H9 (cell line): ENCODE data around the gene CYP2C18. TPM values are rescaled to one million over a fixed set of nuclear protein-coding genes. Genes with fewer than 3 reads are reported as not detected.

ENCODE experiments used
- DNase-seq: peaks from one replicate; pipeline ENCODE4 v3.0.0-alpha.2; 2017
- H2AFZ ChIP-seq: one replicate; pipeline ENCODE4 v1.6.1; 2013; ENCODE audit warnings: mild to moderate bottlenecking, low read length, control low read depth, moderate library complexity
- H2AK5ac ChIP-seq: 2 replicates; pipeline ENCODE4 v1.6.1; 2013; ENCODE audit warnings: low read length, control low read depth, mixed read lengths; ENCODE audit not compliant: insufficient read length
- H2BK120ac ChIP-seq: one replicate; pipeline ENCODE4 v1.6.1; 2013; ENCODE audit warnings: low read depth, mild to moderate bottlenecking, low read length, control low read depth, inconsistent platforms; ENCODE audit not compliant: poor library complexity, severe bottlenecking
- H2BK12ac ChIP-seq: 2 replicates; pipeline ENCODE4 v1.6.1; 2013; ENCODE audit warnings: low read length, control low read depth, mixed read lengths, low read depth; ENCODE audit not compliant: insufficient read length
- H2BK15ac ChIP-seq: 2 replicates; pipeline ENCODE4 v1.6.1; 2013; ENCODE audit warnings: low read depth, low read length, control low read depth
- H2BK20ac ChIP-seq: one replicate; pipeline ENCODE4 v1.6.1; 2013; ENCODE audit warnings: low read depth, mild to moderate bottlenecking, low read length, control low read depth, inconsistent platforms; ENCODE audit not compliant: poor library complexity, severe bottlenecking
- H2BK5ac ChIP-seq: 2 replicates; pipeline ENCODE4 v1.6.1; 2013; ENCODE audit warnings: low read length, control low read depth, mixed read lengths; ENCODE audit not compliant: insufficient read length
- H3K14ac ChIP-seq: 2 replicates; pipeline ENCODE4 v1.6.1; 2013; ENCODE audit warnings: low read length, control low read depth; ENCODE audit not compliant: insufficient read depth
- H3K18ac ChIP-seq: 2 replicates; pipeline ENCODE4 v1.6.1; 2013; ENCODE audit warnings: low read depth, mild to moderate bottlenecking, mixed read lengths, low read length, control low read depth; ENCODE audit not compliant: insufficient read length
- H3K23ac ChIP-seq: 2 replicates; pipeline ENCODE4 v1.6.1; 2013; ENCODE audit warnings: low read length, control low read depth, mixed read lengths, low read depth; ENCODE audit not compliant: insufficient read length
- H3K23me2 ChIP-seq: 2 replicates; pipeline ENCODE4 v1.6.1; 2013; ENCODE audit warnings: low read depth, mild to moderate bottlenecking, mixed read lengths, low read length, control low read depth; ENCODE audit not compliant: insufficient read length, poor library complexity, severe bottlenecking
- H3K27ac ChIP-seq: 2 replicates; pipeline ENCODE4 v1.5.1; 2013; ENCODE audit warnings: low read length, control low read depth, mixed read lengths, low read depth; ENCODE audit not compliant: insufficient read length
- H3K27me3 ChIP-seq: 2 replicates; pipeline ENCODE4 v1.6.1; 2013; ENCODE audit warnings: low read length, control low read depth, inconsistent platforms; ENCODE audit not compliant: insufficient read depth
- H3K4ac ChIP-seq: 2 replicates; pipeline ENCODE4 v1.6.1; 2013; ENCODE audit warnings: low read depth, mild to moderate bottlenecking, control low read depth, inconsistent platforms, low read length, moderate library complexity
- H3K4me1 ChIP-seq: 2 replicates; pipeline ENCODE4 v1.6.1; 2013; ENCODE audit warnings: low read length, control low read depth, inconsistent platforms; ENCODE audit not compliant: insufficient read depth
- H3K4me2 ChIP-seq: 2 replicates; pipeline ENCODE4 v1.6.1; 2013; ENCODE audit warnings: low read length, control low read depth, mixed read lengths; ENCODE audit not compliant: insufficient read length, insufficient read depth
- H3K56ac ChIP-seq: 2 replicates; pipeline ENCODE4 v1.6.1; 2013; ENCODE audit warnings: low read depth, mild to moderate bottlenecking, mixed read lengths, low read length, control low read depth; ENCODE audit not compliant: insufficient read length
- H3K79me1 ChIP-seq: 2 replicates; pipeline ENCODE4 v1.6.1; 2013; ENCODE audit warnings: low read depth, mild to moderate bottlenecking, moderate library complexity, low read length, control low read depth, inconsistent platforms; ENCODE audit not compliant: insufficient read depth, poor library complexity, severe bottlenecking
- H3K79me2 ChIP-seq: 2 replicates; pipeline ENCODE4 v1.6.1; 2013; ENCODE audit warnings: low read length, control low read depth, inconsistent platforms; ENCODE audit not compliant: insufficient read depth
- H3K9ac ChIP-seq: 2 replicates; pipeline ENCODE4 v1.6.1; 2013; ENCODE audit warnings: low read length, control low read depth, mixed read lengths; ENCODE audit not compliant: insufficient read length; ENCODE audit errors: extremely low read depth
- H3K9me3 ChIP-seq: one replicate; pipeline ENCODE4 v1.6.1; 2013; ENCODE audit warnings: low read depth, low read length, inconsistent platforms; ENCODE audit not compliant: control insufficient read depth
- H3T11ph ChIP-seq: one replicate; pipeline ENCODE4 v1.6.1; 2013; ENCODE audit warnings: mild to moderate bottlenecking, low read length, control low read depth, inconsistent platforms
- H4K20me1 ChIP-seq: one replicate; pipeline ENCODE4 v1.6.1; 2013; ENCODE audit not compliant: control insufficient read depth, insufficient read length, insufficient read depth
- H4K5ac ChIP-seq: 2 replicates; pipeline ENCODE4 v1.6.1; 2013; ENCODE audit warnings: low read depth, mild to moderate bottlenecking, mixed read lengths, low read length, control low read depth; ENCODE audit not compliant: insufficient read length
- H4K8ac ChIP-seq: replicated peaks from 2 replicates; pipeline ENCODE4 v1.6.1; 2013; ENCODE audit warnings: low read length, control low read depth, mixed read lengths, low read depth; ENCODE audit not compliant: insufficient read length
- H4K91ac ChIP-seq: 2 replicates; pipeline ENCODE4 v1.6.1; 2013; ENCODE audit warnings: low read depth, mild to moderate bottlenecking, moderate library complexity, mixed read lengths, low read length, control low read depth; ENCODE audit not compliant: insufficient read length
- H3K27ac Mint-ChIP-seq, 3 experiments: 2 replicates in 2 of 3; 3 replicates in 1 of 3; pipeline ENCODE4 v1.8.0; 2020 to 2021; ENCODE audit warnings: mixed read lengths in 3 of 3, mild to moderate bottlenecking in 1 of 3, moderate library complexity in 1 of 3
- H3K27me3 Mint-ChIP-seq: 2 replicates; pipeline ENCODE4 v1.8.0; 2021; ENCODE audit warnings: low read depth, mild to moderate bottlenecking, moderate library complexity, mixed read lengths
- H3K36me3 Mint-ChIP-seq, 3 experiments: 2 replicates in 2 of 3; 3 replicates in 1 of 3; pipeline ENCODE4 v1.8.0; 2020 to 2021; ENCODE audit warnings: low read depth in 3 of 3, mixed read lengths in 3 of 3; ENCODE audit not compliant: insufficient read depth in 1 of 3
- H3K4me1 Mint-ChIP-seq, 2 experiments: 2 replicates each; pipeline ENCODE4 v1.8.0; 2020; ENCODE audit warnings: mixed read lengths in 2 of 2
- H3K4me3 Mint-ChIP-seq, 2 experiments: 2 replicates in 1 of 2; 3 replicates in 1 of 2; pipeline ENCODE4 v1.8.0; 2020 to 2021; ENCODE audit warnings: mild to moderate bottlenecking in 2 of 2, mixed read lengths in 2 of 2, moderate library complexity in 1 of 2
- H3K9me3 Mint-ChIP-seq, 2 experiments: 2 replicates in 1 of 2; 3 replicates in 1 of 2; pipeline ENCODE4 v1.8.0; 2020; ENCODE audit warnings: mild to moderate bottlenecking in 2 of 2, mixed read lengths in 2 of 2, moderate library complexity in 1 of 2
- CTCF ChIP-seq: fragments of 200-600 bp; sonication (generic); conservative IDR thresholded peaks from 3 replicates; pipeline ENCODE4 v1.8.0; 2021; ENCODE audit warnings: antibody characterized with exemption, mild to moderate bottlenecking
- WGBS: extraction: QIAGEN DNeasy Blood & Tissue Kit; methylation state at CpG from one replicate; pipeline ENCODE4 v1.1.7; 2013; ENCODE audit warnings: missing lambda C conversion rate, low lambda C conversion rate, mixed read lengths; ENCODE audit not compliant: insufficient read length; ENCODE audit errors: extremely low coverage; 5-methylcytosine and 5-hydroxymethylcytosine counted together
- total RNA-seq: library from RNA; stranded (reverse); gene quantifications from 2 replicates; pipeline ENCODE4 v1.2.1, GENCODE V29; 2021

The CYP2C18 gene
- total RNA-seq, 1 experiment from 2014 or later = 0.09 TPM

- H3K4me2 ChIP-seq = no peak overlapping the region
- no peaks in the 10 kb centered on the region for H3K27me3 ChIP-seq
- H3K79me2 ChIP-seq = no peaks in the 10 kb centered on the region
- H2BK120ac ChIP-seq = no peak overlapping the region
- H3K27me3 Mint-ChIP-seq = no peaks in the 10 kb centered on the region
- peak overlapping the region; percentile 19 for H2BK5ac ChIP-seq
- H4K5ac ChIP-seq = no peak overlapping the region
- peaks cover 3% of the 10 kb centered on the region; the same call in 1 of the 2 replicates for H3K4me1 ChIP-seq
- no peaks in the 10 kb centered on the region for H4K20me1 ChIP-seq
- no peaks in the 10 kb centered on the region for H3K9me3 ChIP-seq
- no peak overlapping the region for H2BK15ac ChIP-seq
- peaks cover 3 to 11% of the 10 kb centered on the region in 2 experiments for H3K9me3 Mint-ChIP-seq
- DNase-seq = peak; percentile 70
- H3K4me3 Mint-ChIP-seq = no peak overlapping the region
- peaks cover 4 to 5% of the 10 kb centered on the region in 2 experiments; a peak in 3 of 4 replicates for H3K4me1 Mint-ChIP-seq
- peak overlapping the region; percentile 52 for H3K14ac ChIP-seq
- no peaks in the 10 kb centered on the region for H3K79me1 ChIP-seq
- H4K91ac ChIP-seq = no peak overlapping the region
- no CpG with 5 or more reads among the region's 2 CpGs for WGBS
- no peak for TF ChIP-seq CTCF
- peak overlapping the region; percentile 62 for H2AFZ ChIP-seq
- no peak overlapping the region for H3T11ph ChIP-seq
- H2BK20ac ChIP-seq = no peak overlapping the region
- H3K18ac ChIP-seq = no peak overlapping the region
- H2BK12ac ChIP-seq = no peak overlapping the region
- no peak overlapping the region for H3K27ac ChIP-seq
- no peak overlapping the region for H4K8ac ChIP-seq
- H3K9ac ChIP-seq = no peak overlapping the region
- H3K36me3 Mint-ChIP-seq = peaks cover 0 to 4% (median 0%) of the 10 kb centered on the region in 3 experiments; a peak in 1 of 7 replicates
- H3K23me2 ChIP-seq = no peaks in the 10 kb centered on the region
- H3K27ac Mint-ChIP-seq = no peak overlapping the region
- H3K56ac ChIP-seq = no peak overlapping the region
- H2AK5ac ChIP-seq = no peak overlapping the region
- no peak overlapping the region for H3K23ac ChIP-seq
- no peak overlapping the region for H3K4ac ChIP-seq
Observed at GRCh38 chr10:94757916-94758315, 74.4 kb downstream of the CYP2C18 start.
